Measurements from ENCODE around the gene RRAS.
A peak's percentile ranks its signal among the peaks of the same experiment; 100 is the strongest.

Gene RRAS

DNA sequence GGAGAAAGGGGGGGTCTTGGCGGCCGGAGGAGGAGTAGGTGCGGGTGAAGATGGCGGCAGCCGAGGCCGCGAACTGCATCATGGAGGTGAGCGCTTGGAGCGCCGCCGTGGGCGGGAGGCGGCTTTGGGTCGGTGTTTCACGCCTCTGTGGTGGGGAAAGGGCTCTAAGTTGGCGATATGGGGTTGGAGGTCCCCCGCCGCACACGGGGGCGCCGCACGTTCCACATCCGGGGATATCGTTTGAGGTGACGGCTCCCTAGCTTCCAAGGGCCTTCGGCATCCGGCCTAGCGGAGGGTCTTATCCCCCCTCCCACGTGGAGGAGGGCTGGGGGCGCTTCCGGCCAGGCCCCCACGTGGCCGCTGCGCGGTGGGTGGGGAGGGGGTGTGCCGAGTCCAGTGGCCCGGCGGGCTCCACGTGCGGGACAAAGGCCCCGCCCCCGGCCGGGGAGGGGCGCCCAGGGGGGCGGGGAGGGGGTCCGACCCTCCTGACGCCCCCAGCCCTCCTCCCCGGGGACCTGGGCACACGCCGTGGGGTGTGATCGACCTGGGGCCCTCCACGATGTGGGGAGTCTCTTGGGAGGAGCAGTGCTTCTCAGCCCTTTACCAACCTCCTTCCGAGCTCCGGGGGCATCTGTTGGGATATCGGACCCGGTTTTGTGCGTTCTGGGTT lies 37.4 kb upstream of the RRAS start, which contains the start of gene PRMT1:
Gene PRMT1, plus strand, starts transcription at position 41 of the 670 bp plus-strand sequence. Its CDS starts 10 bp downstream, at position 51.
- DNase-seq (ENCODE audit: low spot score), result peak; percentile 60

DNA sequence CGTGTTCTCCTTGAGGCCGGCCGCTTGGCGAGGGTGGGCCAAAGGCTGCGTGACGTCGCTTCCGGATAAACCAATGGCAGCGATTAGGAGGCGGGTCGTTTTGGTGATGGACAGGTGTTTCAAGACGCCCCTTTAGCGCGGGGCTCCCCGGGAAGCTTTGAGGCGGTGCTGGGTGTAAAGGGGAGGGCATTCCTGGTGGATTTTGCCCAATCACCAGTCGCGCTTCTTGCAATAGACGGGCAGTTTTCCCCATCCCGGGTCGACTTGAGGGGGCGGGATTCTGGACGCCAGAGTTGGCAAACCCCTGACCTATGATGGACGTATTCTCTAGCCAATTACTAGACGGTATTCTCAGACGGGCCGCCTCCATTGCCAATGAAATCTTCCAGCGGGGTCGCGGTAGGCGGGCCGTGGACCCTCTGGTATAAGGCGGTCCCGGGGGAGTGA lies 36.9 kb upstream of the RRAS start:
- DNase-seq (ENCODE audit: low spot score), result peak; percentile 100

DNA sequence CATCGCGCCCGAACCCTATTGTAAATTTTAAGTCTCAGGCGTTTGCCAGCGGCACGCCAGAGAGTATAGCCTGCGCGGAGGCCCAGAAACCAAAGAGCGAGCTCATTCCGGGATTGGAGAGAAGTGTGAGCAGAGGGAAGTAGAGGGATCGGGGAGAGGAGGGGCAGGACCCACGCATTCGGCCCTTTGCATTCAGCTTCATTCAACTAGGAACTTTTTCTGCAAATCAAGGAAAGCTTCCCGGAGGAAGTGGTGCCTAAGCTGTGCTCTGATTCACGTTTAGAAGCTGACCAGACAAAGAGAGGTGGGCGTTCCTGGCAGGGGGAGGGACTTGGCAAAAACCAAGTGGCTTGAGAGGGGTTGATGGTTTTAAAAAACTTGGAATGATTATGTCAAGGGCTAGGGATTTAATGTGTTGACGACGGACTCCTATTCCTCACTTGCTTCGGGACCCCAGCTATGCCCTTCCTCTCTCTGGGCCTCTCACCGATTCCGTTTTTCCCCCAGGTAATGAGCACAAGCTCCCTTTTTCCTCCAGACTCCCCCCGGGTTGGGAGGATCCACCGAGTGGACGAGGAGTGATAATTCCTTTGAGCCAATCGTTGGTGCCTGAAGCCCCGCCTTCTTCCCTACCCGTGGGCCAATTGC lies 36.3 kb upstream of the RRAS start:
- no peak for DNase-seq (ENCODE audit: low spot score)

DNA sequence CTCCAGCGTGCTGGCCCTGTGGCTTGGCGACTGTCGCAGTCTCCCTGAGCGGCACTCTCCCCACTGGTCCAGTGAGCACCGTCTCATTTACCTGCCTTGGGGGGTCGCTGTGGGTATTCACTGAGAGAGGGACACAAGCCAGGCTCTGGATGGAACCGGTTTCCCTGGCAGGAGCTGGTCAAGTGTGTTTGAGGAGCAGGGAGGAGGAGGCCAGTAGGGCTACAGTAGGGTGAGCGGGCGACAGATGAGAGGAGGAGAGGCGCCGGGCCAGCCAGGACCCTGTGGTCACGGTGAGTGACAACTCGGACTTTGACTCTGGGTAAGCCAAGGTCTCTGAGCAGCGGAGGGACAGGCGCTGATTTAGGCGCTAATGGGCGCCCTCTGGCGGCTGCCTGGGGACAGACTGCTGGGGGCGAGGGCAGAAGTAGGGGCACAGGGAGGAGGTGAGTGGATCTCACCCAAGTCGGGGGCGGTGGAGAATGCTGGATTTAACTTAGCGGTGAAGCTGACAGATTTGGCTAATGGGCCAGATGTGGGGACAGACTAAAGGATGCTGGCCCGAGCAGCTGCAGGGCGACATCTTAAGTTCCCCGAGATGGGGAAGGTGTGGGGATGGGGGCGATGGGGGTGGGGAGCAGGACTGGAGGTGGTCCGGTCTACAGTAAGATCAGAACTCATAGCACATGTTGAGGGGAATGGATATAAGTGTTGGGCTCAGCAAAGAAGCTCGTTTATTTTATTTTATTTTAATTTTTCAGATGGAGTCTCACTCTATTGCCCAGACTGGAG lies 32.4 kb upstream of the RRAS start:
- DNase-seq (ENCODE audit: low spot score), result peak; percentile 83

DNA sequence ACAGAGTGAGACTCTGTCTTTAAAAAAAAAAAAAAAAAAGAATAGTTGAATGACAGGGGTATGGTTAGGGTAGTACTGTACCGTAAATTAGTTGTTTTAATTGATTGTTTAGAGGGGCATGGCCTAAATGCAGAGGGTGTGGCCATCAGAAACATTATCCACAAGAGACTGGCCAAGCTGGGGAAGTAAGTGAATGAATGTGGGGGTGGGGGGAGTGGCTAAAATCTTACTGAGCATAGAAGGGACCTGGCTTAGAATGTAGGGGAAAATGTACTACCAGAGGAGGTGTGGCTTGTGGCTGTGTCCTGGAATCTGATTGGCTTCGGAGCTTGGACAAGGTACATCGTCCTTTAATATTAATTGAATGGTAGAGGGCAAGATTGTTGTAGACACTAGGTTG lies 29.6 kb upstream of the RRAS start:
- no peak for DNase-seq (ENCODE audit: low spot score)

DNA sequence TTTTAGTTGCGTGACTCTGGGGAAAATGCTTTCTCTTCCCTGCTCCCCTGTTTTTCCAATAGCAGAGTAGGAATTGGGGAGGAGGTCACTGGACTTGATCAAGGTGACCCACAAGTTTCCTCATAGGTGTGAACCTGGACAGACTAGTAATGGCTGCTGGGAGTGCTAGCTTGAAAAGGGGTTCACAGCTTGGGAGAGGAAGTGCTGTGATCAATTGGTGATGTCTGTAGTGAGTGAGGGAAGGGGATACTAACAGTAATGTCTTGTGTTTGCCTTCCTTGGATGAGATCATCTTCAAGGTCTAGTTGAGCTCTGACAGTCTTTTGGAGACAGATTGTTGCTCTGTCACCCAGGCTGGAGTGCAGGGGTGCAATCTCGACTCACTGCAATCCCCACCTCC lies 27.5 kb upstream of the RRAS start:
- DNase-seq (ENCODE audit: low spot score), result no peak

DNA sequence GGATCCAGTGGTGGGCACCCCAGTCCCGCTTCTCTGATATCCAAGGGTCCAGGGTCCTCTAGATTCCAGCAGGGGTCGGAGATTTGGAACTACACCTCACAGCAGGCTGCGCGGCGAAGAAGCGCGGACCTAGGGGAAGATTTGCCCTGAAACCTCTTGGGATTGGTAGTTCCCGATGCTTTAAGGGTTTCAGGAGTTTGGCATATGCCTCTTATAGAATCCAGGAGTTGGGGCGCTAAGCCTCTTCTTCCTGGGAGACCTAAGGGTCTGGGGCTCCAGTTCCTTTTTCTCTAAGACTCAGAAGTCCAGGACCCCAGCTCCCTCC lies 26.1 kb upstream of the RRAS start:
- DNase-seq (ENCODE audit: low spot score), result no peak

DNA sequence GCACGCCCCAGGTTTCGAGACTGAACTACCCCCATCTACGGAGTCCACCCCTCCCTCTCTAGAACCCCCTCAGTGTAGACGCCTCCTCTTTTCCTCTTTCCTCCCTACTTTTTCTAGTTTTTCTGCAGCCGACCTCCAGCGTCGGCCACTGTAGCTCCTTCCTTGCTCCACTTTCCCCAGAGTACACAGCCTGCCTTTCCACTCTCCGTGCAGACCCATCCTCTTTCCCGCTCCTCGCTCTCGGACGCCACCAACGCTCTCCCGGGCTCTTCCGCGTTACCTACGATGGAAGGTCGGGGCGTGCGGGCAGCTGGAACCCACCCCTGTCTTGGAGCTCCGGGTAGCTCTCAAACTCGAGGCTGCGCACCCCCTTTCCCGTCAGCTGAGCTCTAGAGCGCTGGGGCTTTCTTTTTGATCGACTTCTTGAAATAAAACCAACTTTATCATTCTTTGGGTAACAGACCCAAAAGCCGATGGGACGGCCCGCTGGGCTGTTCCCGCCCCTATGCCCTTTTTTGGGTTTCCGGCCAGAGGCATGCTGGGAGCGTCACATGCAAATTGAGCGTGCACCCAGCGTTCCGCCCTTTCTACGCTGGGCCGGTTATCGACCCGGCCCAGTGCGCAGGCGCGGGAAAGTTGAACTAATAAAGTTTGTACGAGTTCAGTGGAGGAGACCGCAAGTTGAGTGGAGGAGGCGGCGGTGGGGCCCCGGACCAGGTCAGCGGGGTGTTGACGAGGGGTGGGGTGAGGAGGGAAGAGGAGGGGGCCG lies 25.6 kb upstream of the RRAS start, which contains the start of the genes BCL2L12 and IRF3:
Gene BCL2L12, plus strand, starts transcription at position 583 of the 769 bp plus-strand sequence. CDS start 760 bp downstream, outside the sequence.
Gene IRF3, minus strand, starts transcription at position 507 of the 769 bp plus-strand sequence. CDS start 1,019 bp downstream, outside the sequence.
- DNase-seq (ENCODE audit: low spot score), result peak; percentile 99

DNA sequence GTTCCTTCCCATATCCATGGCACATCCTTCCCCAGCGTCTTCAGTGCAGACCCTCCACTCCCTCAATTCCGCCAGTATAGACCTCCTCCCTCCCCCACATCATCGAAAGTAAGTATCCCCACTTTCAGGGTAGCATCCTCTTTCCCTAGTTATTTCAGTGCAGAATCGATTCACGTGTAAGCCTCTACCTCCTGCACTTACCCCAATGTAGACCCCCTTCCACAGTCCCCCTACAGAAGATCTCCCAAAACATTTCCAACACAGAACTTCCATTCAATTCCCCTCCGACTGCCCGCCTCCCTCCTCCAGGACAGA lies 25.1 kb upstream of the RRAS start:
- no peak for DNase-seq (ENCODE audit: low spot score)

DNA sequence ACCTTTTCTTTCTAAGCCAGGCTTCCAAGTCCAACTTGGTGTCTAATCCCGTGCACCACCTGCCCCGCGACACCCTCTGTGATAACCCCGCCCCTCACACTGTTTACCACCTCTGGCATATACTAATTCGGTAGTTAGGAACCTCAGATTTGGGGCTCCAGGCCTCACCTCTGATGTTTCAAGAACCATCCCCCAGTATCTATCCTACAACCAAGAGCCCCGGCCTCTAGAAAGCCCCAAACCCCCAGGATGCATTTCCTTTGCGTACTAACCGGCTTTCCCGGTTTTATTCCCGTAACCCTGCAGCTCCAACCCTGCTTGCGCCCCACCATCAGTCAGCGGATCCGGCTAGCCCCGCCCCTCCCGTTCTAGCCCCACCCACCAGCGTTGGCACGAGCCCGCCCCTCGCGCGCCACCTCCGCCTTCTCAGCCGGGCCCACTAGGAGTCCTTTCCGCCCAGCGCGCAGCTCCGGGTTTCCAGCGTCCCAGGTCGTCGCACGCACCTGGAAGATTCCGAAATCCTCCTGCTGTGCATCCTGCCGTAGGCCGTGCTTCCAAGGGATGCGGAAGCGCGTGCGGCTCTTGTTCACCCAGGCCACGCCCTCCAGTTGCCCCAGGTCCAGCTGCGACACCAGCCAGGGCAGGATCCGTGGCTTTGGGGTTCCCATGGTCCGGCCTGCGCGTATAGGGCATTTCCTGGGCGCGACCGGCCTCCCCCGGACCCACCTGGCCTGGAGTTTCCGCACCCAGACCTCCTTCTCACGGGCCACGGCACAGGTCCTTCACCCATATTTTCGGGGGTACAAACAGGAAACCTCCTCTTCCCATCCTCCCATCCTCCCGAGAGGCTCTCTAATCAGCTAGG lies 24.5 kb upstream of the RRAS start:
- peak; percentile 90 for DNase-seq (ENCODE audit: low spot score)

DNA sequence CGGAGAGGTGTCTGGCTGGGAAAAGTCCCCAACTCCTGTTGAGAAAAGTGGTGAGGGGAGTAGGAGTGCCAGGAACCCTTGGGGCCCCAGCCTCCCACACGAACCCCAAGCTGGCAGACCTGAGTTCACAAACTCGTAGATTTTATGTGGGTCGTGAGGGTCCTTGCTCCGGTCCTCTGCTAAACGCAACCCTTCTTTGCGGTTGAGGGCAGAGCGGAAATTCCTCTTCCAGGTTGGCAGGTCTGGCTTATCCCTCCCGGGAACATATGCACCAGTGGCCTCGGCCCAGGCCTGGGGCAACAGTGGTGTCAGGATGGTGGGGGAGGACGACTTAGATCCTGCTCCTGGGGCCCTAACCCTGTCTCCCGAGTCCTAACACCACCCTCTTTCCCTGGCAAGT lies 23.3 kb upstream of the RRAS start:
- DNase-seq (ENCODE audit: low spot score), result no peak

DNA sequence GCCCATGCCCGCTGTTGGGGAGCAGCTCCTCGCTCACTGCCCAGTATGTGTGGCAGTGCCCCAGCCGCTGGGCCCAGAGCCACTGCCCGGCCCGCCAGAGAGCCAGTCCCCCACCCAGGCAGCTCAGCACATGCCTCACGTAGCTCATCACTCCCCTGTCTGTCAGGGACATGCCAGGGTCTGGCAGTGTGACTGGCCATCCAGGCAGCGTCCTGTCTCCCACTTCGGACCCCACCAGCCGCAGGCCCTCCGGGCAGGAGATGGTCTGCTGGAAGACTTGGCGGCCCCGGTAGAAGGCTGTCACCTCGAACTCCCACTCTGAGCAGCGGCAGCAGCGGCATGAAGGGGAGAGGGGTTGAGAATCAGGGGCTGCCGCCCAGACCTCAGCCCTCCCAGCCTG lies 22.1 kb upstream of the RRAS start:
- DNase-seq (ENCODE audit: low spot score), result no peak

DNA sequence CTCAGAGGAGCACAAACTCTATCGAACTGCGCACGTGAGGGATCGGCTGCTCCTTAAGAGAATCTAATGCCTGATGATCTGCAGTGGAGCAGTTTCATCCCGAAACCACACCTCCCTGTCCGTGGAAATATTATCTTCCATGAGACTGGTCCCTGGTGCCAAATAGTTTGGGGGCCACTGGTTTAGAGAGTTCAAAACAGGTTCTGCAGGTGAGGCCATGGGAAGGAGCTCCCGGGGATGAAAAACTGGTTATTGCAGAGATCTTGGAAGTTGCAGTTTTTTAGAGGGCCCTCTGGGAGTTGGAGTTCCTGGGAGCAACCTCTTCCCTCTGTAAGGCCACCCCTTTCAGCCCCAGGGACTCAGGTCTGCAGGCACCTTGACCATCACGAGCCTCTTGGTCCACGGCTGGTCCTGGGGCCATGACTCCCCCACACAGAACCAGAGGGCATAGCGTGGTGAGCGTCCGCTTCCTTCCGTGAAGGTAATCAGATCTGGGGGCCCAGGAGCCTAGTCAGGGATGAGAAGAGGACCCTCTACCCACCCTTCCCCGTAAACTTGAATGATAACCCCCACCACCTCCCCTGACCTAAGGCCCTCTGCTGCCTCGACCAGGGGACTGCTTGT lies 20.5 kb upstream of the RRAS start:
- no peak for DNase-seq (ENCODE audit: low spot score)

DNA sequence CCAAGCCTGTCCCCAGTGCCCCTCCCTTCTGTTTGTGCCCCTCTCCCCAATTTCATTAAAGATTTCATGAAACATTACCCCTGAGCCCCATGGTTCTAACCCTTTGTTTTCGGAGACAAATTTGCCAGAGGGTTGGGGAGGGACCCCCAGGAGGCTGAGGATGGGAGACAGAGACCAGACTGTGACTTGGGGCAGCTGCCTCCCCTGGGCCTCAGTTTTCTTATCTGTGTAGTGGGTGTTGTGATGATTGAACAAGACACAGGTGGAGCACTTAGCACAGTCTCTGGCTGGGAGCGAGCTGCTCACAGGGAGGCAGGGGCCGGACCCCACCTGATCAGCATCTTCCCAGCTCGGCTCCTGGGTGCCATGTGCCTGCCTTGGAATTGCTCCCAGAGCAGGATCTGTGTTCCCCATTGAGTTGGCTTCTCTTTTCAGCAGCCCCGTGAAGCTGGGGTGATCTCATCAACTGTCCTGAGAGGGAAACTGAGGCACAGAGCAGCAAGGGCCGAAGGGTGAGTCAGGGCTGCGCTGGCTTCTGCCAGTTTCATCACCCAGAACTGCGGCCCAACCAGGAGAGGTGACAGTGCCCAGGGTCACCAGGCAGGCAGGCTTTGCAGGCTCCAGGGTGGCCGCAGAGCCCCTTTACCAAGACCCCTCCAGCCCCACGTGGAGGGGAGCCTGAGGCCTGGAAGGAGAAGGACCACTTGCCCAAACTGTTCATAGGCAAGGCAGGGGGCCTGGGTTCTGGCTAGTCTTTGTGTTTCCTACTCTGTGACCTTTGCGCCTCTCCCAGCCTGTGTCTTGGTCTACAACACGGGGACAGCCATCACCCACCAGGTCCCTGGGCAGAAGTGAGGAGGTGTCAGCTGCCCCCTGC lies 18.9 kb upstream of the RRAS start:
- no peak for DNase-seq (ENCODE audit: low spot score)

DNA sequence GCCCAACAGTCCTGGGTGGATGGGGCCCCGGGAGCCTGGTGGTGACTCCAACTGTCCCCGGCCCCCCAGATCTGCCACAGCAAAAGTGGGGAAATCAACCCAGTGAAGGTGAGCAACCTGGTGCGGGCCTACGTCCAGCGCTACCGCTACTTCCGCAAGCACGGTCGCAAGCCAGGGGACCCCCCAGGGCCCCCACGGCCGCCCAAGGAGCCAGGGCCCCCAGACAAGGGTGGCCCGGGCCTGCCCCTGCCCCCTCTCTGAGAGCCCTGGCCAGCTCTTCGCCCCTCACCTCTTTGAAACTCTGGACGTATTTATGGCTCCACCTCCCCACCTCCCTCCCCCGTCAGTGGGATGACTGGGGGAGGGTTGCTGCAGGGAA lies 18.2 kb upstream of the RRAS start:
- DNase-seq (ENCODE audit: low spot score), result no peak

DNA sequence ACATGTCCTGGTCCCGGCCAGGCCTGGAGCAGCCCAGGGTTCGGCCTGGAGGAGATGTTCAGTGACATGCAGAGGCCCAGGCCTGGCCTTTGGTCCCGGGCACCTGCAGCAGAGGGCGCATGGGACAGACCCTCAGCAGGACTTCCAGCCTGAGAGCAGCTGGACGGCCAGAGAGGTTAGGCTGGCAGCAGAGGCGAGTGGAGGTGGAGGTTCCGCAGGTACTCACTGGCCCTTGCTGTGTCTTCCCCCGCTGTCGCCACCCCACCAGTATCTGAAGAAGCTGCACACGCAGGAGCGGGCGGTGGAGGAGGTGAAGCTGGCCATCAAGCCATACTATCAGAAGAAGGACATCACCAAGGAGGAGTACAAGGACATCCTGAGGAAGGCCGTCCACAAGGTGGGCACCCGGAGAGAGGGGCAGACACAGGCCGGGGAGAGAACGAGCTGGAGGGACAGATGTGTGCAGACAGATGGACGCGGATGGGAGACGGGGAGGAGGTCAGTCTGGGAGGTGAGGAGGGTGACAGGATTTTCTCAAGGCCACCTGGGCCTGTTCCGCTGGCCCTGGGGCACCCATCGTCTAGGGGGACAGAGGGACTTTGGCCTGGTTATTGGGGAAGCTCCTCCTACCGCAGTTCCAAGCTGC lies 17.7 kb upstream of the RRAS start:
- DNase-seq (ENCODE audit: low spot score), result no peak

DNA sequence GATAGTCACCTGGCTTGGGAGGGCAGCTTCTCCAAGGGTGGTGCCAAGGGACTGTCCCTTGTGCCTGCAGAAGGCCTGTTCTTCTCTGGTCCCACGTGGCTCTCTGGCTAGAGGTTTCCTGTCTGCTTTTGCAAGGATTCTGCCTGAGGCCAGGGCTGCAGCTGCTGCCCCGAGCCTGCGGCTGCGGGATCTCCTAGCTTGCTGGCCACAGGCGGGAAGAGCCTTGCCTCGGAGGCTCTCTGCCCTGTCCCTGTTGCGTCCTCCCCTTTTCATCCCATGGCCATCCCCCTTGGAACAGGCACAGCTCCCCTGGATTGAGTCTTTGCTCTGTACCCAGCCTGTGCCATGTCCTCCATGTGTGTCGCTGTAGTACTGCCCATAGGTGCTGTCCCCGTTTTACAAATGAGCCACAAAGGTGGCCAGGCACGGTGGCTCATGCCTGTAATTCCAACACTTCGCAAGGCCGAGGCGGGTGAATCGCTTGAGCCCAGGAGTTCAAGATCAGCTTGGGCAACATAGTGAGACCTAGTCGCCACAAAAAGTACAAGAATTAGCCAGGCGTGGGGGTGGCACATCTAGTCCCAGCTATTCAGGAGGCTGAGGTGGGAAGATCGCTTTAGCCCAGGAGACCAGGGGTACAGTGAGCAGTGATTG lies 16.6 kb upstream of the RRAS start:
- no peak for DNase-seq (ENCODE audit: low spot score)

DNA sequence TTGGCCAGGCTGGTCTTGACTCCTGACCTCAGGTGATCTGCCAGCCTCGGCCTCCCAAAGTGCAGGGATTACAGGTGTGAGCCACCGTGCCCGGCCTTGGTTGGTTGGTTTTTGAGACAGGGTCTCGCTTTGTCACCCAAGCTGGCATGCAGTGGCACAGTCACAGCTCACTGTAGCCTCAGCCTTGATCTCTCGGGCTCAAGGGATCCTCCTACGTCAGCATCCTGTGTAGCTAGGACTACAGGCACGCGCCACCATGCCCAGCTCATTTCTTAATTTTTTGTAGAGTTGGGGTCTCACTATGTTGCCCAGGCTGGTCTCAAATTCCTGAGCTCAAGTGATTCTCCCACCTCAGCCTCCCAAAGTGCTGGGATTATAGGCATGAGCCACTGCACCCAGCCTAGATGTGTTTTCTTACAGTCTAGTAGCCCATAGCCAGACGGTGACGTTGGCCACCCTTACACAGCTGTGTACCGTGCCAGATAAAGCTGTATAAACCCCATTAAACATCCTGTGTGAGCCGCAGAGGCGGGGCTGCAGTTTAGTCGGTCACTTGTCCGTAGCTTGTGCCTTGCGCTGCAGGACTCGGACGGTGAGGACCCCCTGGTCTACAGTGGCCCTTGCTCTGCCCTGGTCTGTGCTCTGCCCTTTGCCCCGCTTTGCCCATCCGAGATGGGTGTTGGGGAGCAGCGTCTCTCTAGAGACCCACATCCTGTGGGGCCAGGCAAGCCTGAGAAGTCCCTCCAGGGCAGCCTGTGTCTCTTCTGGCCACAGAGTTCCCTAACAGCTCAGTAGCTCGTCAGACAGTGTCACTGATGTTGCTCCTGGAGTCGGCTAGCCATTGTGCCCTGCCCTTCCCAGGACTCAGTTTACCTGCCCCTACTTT lies 15.9 kb upstream of the RRAS start:
- DNase-seq (ENCODE audit: low spot score), result no peak

Measured in hematopoietic multipotent progenitor cell treated with erythropoietin and hydrocortisone succinate and interleukin-3 and kit ligand, for 17 days (in vitro differentiated cells).